H9 (cell line): Measurements from ENCODE around the gene ERMN. TPM values are rescaled to one million over a fixed set of nuclear protein-coding genes. Genes with fewer than 3 reads are reported as not detected.
A peak's percentile ranks its signal among the peaks of the same experiment; 100 is the strongest.

Experiments used
- DNase-seq: peaks from one replicate; pipeline ENCODE4 v3.0.0-alpha.2; 2017
- H2AFZ ChIP-seq: one replicate; pipeline ENCODE4 v1.6.1; 2013; ENCODE audit warnings: mild to moderate bottlenecking, low read length, control low read depth, moderate library complexity
- H2AK5ac ChIP-seq: 2 replicates; pipeline ENCODE4 v1.6.1; 2013; ENCODE audit warnings: low read length, control low read depth, mixed read lengths; ENCODE audit not compliant: insufficient read length
- H2BK120ac ChIP-seq: one replicate; pipeline ENCODE4 v1.6.1; 2013; ENCODE audit warnings: low read depth, mild to moderate bottlenecking, low read length, control low read depth, inconsistent platforms; ENCODE audit not compliant: poor library complexity, severe bottlenecking
- H2BK12ac ChIP-seq: 2 replicates; pipeline ENCODE4 v1.6.1; 2013; ENCODE audit warnings: low read length, control low read depth, mixed read lengths, low read depth; ENCODE audit not compliant: insufficient read length
- H2BK15ac ChIP-seq: 2 replicates; pipeline ENCODE4 v1.6.1; 2013; ENCODE audit warnings: low read depth, low read length, control low read depth
- H2BK20ac ChIP-seq: one replicate; pipeline ENCODE4 v1.6.1; 2013; ENCODE audit warnings: low read depth, mild to moderate bottlenecking, low read length, control low read depth, inconsistent platforms; ENCODE audit not compliant: poor library complexity, severe bottlenecking
- H2BK5ac ChIP-seq: 2 replicates; pipeline ENCODE4 v1.6.1; 2013; ENCODE audit warnings: low read length, control low read depth, mixed read lengths; ENCODE audit not compliant: insufficient read length
- H3K14ac ChIP-seq: 2 replicates; pipeline ENCODE4 v1.6.1; 2013; ENCODE audit warnings: low read length, control low read depth; ENCODE audit not compliant: insufficient read depth
- H3K18ac ChIP-seq: 2 replicates; pipeline ENCODE4 v1.6.1; 2013; ENCODE audit warnings: low read depth, mild to moderate bottlenecking, mixed read lengths, low read length, control low read depth; ENCODE audit not compliant: insufficient read length
- H3K23ac ChIP-seq: 2 replicates; pipeline ENCODE4 v1.6.1; 2013; ENCODE audit warnings: low read length, control low read depth, mixed read lengths, low read depth; ENCODE audit not compliant: insufficient read length
- H3K23me2 ChIP-seq: 2 replicates; pipeline ENCODE4 v1.6.1; 2013; ENCODE audit warnings: low read depth, mild to moderate bottlenecking, mixed read lengths, low read length, control low read depth; ENCODE audit not compliant: insufficient read length, poor library complexity, severe bottlenecking
- H3K27ac ChIP-seq: 2 replicates; pipeline ENCODE4 v1.5.1; 2013; ENCODE audit warnings: low read length, control low read depth, mixed read lengths, low read depth; ENCODE audit not compliant: insufficient read length
- H3K27me3 ChIP-seq: 2 replicates; pipeline ENCODE4 v1.6.1; 2013; ENCODE audit warnings: low read length, control low read depth, inconsistent platforms; ENCODE audit not compliant: insufficient read depth
- H3K4ac ChIP-seq: 2 replicates; pipeline ENCODE4 v1.6.1; 2013; ENCODE audit warnings: low read depth, mild to moderate bottlenecking, control low read depth, inconsistent platforms, low read length, moderate library complexity
- H3K4me1 ChIP-seq: 2 replicates; pipeline ENCODE4 v1.6.1; 2013; ENCODE audit warnings: low read length, control low read depth, inconsistent platforms; ENCODE audit not compliant: insufficient read depth
- H3K4me2 ChIP-seq: 2 replicates; pipeline ENCODE4 v1.6.1; 2013; ENCODE audit warnings: low read length, control low read depth, mixed read lengths; ENCODE audit not compliant: insufficient read length, insufficient read depth
- H3K56ac ChIP-seq: 2 replicates; pipeline ENCODE4 v1.6.1; 2013; ENCODE audit warnings: low read depth, mild to moderate bottlenecking, mixed read lengths, low read length, control low read depth; ENCODE audit not compliant: insufficient read length
- H3K79me1 ChIP-seq: 2 replicates; pipeline ENCODE4 v1.6.1; 2013; ENCODE audit warnings: low read depth, mild to moderate bottlenecking, moderate library complexity, low read length, control low read depth, inconsistent platforms; ENCODE audit not compliant: insufficient read depth, poor library complexity, severe bottlenecking
- H3K79me2 ChIP-seq: 2 replicates; pipeline ENCODE4 v1.6.1; 2013; ENCODE audit warnings: low read length, control low read depth, inconsistent platforms; ENCODE audit not compliant: insufficient read depth
- H3K9ac ChIP-seq: 2 replicates; pipeline ENCODE4 v1.6.1; 2013; ENCODE audit warnings: low read length, control low read depth, mixed read lengths; ENCODE audit not compliant: insufficient read length; ENCODE audit errors: extremely low read depth
- H3K9me3 ChIP-seq: one replicate; pipeline ENCODE4 v1.6.1; 2013; ENCODE audit warnings: low read depth, low read length, inconsistent platforms; ENCODE audit not compliant: control insufficient read depth
- H3T11ph ChIP-seq: one replicate; pipeline ENCODE4 v1.6.1; 2013; ENCODE audit warnings: mild to moderate bottlenecking, low read length, control low read depth, inconsistent platforms
- H4K20me1 ChIP-seq: one replicate; pipeline ENCODE4 v1.6.1; 2013; ENCODE audit not compliant: control insufficient read depth, insufficient read length, insufficient read depth
- H4K5ac ChIP-seq: 2 replicates; pipeline ENCODE4 v1.6.1; 2013; ENCODE audit warnings: low read depth, mild to moderate bottlenecking, mixed read lengths, low read length, control low read depth; ENCODE audit not compliant: insufficient read length
- H4K8ac ChIP-seq: replicated peaks from 2 replicates; pipeline ENCODE4 v1.6.1; 2013; ENCODE audit warnings: low read length, control low read depth, mixed read lengths, low read depth; ENCODE audit not compliant: insufficient read length
- H4K91ac ChIP-seq: 2 replicates; pipeline ENCODE4 v1.6.1; 2013; ENCODE audit warnings: low read depth, mild to moderate bottlenecking, moderate library complexity, mixed read lengths, low read length, control low read depth; ENCODE audit not compliant: insufficient read length
- H3K27ac Mint-ChIP-seq, 3 experiments: 2 replicates in 2 of 3; 3 replicates in 1 of 3; pipeline ENCODE4 v1.8.0; 2020 to 2021; ENCODE audit warnings: mixed read lengths in 3 of 3, mild to moderate bottlenecking in 1 of 3, moderate library complexity in 1 of 3
- H3K27me3 Mint-ChIP-seq: 2 replicates; pipeline ENCODE4 v1.8.0; 2021; ENCODE audit warnings: low read depth, mild to moderate bottlenecking, moderate library complexity, mixed read lengths
- H3K36me3 Mint-ChIP-seq, 3 experiments: 2 replicates in 2 of 3; 3 replicates in 1 of 3; pipeline ENCODE4 v1.8.0; 2020 to 2021; ENCODE audit warnings: low read depth in 3 of 3, mixed read lengths in 3 of 3; ENCODE audit not compliant: insufficient read depth in 1 of 3
- H3K4me1 Mint-ChIP-seq, 2 experiments: 2 replicates each; pipeline ENCODE4 v1.8.0; 2020; ENCODE audit warnings: mixed read lengths in 2 of 2
- H3K4me3 Mint-ChIP-seq, 2 experiments: 2 replicates in 1 of 2; 3 replicates in 1 of 2; pipeline ENCODE4 v1.8.0; 2020 to 2021; ENCODE audit warnings: mild to moderate bottlenecking in 2 of 2, mixed read lengths in 2 of 2, moderate library complexity in 1 of 2
- H3K9me3 Mint-ChIP-seq, 2 experiments: 2 replicates in 1 of 2; 3 replicates in 1 of 2; pipeline ENCODE4 v1.8.0; 2020; ENCODE audit warnings: mild to moderate bottlenecking in 2 of 2, mixed read lengths in 2 of 2, moderate library complexity in 1 of 2
- CTCF ChIP-seq: fragments of 200-600 bp; sonication (generic); conservative IDR thresholded peaks from 3 replicates; pipeline ENCODE4 v1.8.0; 2021; ENCODE audit warnings: antibody characterized with exemption, mild to moderate bottlenecking
- whole genome bisulfite sequencing: extraction: QIAGEN DNeasy Blood & Tissue Kit; methylation state at CpG from one replicate; pipeline ENCODE4 v1.1.7; 2013; ENCODE audit warnings: missing lambda C conversion rate, low lambda C conversion rate, mixed read lengths; ENCODE audit not compliant: insufficient read length; ENCODE audit errors: extremely low coverage; 5-methylcytosine and 5-hydroxymethylcytosine counted together
- total RNA-seq: library from RNA; stranded (reverse); gene quantifications from 2 replicates; pipeline ENCODE4 v1.2.1, GENCODE V29; 2021

The ERMN gene
- total RNA-seq, 1 experiment from 2014 or later = 0.48 TPM

DNA sequence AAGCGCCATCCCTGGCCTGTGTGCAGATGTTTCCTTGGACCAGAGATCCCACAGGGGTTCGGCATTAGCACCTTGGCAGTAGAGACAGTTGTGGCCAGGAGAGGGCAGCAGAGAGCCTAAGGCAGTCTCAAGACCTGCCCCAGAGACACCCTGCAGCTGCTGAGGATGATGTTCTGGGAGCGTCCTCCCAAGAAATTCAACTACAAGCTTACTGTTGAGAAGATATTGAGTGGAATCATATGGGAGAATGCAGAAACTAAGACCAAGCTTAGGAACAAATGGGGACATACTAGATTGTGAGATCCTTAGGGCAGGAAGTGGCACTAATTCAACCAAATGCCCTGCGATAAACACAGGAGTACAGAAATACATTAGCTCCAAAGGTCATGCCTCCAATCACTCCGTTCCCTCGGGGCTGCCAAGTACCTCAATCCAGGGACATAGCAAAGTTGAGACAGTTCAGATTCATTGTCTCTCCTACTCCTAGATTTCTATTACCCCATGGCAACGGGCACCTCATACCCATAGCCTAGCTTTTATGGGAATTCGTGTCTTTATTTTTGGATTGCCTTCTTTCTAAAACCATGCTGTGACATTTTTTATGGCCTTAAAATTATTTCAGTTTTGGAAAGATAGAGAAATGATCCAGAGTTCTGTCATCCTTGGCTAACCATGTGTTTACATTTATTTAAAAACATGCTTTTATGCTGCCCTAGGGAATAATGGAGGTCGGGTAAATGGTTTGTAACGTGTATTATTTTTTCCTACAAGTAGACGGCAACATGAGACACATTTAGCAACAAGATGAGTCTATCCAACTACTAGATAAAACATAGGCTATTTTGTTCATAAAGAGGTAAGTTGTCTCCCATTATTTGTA is 2.2 kb upstream of the ERMN start:
- H3K27ac Mint-ChIP-seq = no peak overlapping the region; a peak in 1 of 7 replicates
- peaks cover 31 to 34% of the 10 kb centered on the region in 2 experiments for H3K4me1 Mint-ChIP-seq
- no peak overlapping the region for H2BK15ac ChIP-seq
- no peak overlapping the region for H3K4me2 ChIP-seq
- H2AFZ ChIP-seq = no peak overlapping the region
- no peaks in the 10 kb centered on the region for H3K27me3 Mint-ChIP-seq
- no peak overlapping the region for H3K27ac ChIP-seq
- H3K4me1 ChIP-seq = peaks cover 3% of the 10 kb centered on the region; the same call in 1 of the 2 replicates
- H3T11ph ChIP-seq = no peak overlapping the region
- H3K9ac ChIP-seq = no peak overlapping the region
- no peaks in the 10 kb centered on the region for H3K9me3 ChIP-seq
- H3K23me2 ChIP-seq = no peaks in the 10 kb centered on the region
- no peak overlapping the region for H3K23ac ChIP-seq
- no peak overlapping the region for H2AK5ac ChIP-seq
- TF ChIP-seq CTCF = peak; percentile 95
- no peak overlapping the region for H2BK120ac ChIP-seq
- H3K79me2 ChIP-seq = no peaks in the 10 kb centered on the region
- no peaks in the 10 kb centered on the region for H3K9me3 Mint-ChIP-seq
- H3K79me1 ChIP-seq = no peaks in the 10 kb centered on the region
- H3K18ac ChIP-seq = no peak overlapping the region
- no peak overlapping the region for H3K56ac ChIP-seq
- H4K5ac ChIP-seq = no peak overlapping the region
- no peaks in the 10 kb centered on the region for H3K27me3 ChIP-seq
- no peaks in the 10 kb centered on the region for H4K20me1 ChIP-seq
- no peak overlapping the region for H2BK5ac ChIP-seq
- no CpG with 5 or more reads among the region's 11 CpGs for WGBS
- no peak overlapping the region for H2BK20ac ChIP-seq
- no peak overlapping the region for H3K4ac ChIP-seq
- DNase-seq = peak; percentile 89
- no peak overlapping the region for H3K14ac ChIP-seq
- H3K36me3 Mint-ChIP-seq = no peaks in the 10 kb centered on the region
- no peak overlapping the region for H2BK12ac ChIP-seq
- H4K8ac ChIP-seq = no peak overlapping the region
- H3K4me3 Mint-ChIP-seq = no peak overlapping the region
- no peak overlapping the region for H4K91ac ChIP-seq
